A172 (cell line): ENCODE measurements around the gene RYR3. TPM values are rescaled to one million over a fixed set of nuclear protein-coding genes. Genes with fewer than 3 reads are reported as not detected.

Source experiments
- DNase-seq: peaks from one replicate; pipeline ENCODE4 v3.0.0-alpha.2; 2015; ENCODE audit warnings: low spot score
- total RNA-seq: library from RNA; depleted of rRNA; stranded (reverse); fragments of >200 nt; shearing (Covaris generic); gene quantifications from 2 replicates; pipeline ENCODE4 v1.2.3, GENCODE V29; 2014

RYR3 gene
- total RNA-seq, 1 experiment from 2014 or later = not detected

DNA sequence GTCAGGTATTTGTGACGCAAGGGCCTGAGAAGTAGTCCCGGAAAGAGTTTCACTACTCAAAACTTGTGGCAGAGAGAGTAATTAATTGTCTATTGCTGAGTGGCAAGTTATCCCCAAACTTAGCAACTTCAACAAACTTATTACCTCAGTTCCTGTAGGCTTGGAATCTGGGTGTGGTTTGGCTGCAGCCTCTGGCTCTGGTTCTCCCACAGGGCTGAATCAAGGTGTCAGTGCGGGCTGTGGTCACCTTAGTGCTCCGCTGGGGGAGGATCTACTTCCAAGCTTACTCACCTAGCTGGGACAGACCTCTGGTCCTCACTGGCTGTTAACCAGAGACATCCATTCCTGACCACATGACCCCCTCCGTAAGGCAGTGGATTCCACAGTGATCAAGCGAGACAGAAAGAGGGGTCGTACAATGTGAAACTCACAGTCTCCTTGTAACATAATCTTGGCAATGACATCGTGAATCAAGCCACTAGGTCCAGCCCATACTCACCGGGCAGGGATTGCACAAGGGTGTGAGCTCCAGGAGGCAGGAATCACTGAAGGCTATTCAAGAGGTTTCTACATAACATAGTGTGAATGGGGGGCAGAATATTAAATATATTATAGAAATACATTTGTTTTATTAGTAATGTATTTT, 138.3 kb downstream of the RYR3 start:
- no peak for DNase-seq

DNA sequence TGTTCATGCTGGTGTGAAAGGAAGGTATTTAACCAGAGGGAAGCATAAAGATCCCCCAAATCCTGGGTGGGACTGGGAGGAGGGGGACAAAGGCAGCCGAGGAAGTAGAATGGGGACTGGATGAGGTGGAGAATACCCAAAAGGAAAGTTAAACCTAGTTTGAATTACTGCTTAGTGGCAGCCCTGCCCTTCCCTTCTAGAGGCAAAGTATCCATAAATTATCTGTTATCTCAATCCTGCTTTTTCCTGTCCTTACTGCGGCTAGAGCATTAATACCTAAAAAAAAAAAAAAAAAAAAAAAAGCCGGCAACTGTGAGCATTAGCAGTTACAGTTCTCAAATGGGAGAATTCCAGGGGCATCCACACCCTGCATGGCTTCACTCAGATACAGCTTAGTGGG, 139.0 kb downstream of the RYR3 start:
- DNase-seq = no peak

DNA sequence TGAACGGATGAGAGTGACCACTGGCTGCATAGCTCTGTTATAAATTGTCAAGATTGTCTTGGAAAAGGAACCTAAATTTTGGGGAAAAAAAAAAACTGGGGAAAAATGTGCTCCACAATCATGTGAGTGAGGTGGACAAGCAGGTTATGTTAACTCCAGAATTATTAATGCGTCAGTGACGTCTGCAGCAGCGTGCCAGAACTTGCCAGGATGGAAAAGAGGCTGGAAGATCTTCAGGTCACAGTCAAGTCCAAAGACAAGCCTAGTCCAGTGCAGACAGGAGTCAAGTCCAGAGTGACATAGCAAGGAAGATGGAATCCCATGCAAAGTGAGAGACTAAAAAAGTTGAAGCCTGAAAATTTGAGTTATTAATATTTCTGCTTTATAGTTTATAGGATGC, 140.6 kb downstream of the RYR3 start:
- no peak for DNase-seq

DNA sequence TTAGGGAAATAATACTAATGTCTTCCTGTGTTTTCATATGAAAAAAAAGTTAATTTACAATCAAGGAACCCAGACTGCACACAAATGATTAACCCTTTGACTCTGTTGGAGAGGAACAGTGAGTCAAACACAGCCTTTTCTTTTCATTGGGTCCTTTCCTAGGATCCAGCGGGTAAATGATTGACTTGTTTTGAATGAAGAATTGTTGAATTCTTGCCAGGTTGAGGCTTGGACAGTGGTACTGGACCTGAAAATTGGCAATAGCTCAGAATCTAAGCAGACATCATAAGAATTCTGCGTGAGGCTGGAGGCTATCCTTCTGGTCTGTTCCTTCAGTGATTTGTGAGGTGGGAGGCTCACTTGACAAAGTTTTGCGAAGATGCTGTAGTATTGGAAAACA, 143.0 kb downstream of the RYR3 start:
- no peak for DNase-seq

DNA sequence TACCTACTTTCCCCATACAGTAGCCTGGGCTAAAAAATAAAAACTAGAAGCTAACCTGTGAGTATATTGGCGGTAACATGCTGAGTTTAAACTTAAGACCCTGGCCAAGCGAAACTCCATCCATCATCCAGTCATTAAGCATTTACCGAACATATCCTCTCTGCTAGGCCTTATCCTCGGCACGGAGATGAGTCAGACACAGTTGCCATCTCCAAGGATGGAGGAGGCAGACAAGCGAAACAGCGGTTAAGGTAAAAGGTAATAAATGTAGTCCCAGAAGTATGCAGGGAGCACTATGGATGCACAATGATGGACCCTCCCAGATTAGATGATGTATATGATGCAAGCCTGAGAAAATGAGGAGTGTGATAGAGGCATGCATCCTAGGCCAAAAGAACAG, 143.6 kb downstream of the RYR3 start:
- DNase-seq = no peak

DNA sequence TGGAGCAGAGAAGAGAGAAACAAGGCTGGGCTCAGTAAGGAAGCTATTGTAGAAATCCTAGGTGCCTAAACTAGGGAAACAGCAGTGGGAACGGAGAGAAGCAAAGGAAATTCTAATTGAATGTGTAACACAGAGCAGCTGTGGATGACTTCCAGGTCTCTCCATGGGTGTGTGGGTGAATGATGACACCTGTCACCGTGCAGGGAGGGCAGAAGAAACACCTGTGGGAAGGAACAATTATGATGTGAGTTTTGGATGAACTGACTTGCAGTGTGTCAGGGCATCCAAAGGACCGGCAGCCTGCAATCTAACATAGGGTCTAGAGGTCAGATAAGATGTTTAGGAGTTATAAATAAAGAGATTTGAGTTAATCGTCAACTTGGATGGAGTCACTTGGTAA, 144.2 kb downstream of the RYR3 start:
- DNase-seq = no peak

DNA sequence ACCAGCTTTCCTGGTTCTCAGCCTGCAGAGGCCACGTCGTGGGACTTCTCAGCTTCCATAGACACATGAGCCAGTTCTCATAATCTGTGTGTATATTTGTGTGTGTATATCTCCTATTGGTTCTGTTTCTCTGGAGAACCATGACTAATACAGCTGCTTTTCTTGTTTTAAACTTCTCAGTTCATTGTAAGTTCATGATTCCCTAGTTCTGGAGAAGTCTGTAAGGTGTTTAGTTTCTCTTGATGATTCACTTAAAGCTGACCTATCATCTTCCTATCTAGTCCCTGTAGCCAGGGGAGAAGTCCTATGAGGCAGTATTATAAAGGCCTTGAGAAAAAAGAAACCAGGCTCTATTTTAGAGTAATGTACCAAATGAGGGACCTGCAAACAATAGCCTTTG, 147.7 kb downstream of the RYR3 start:
- no peak for DNase-seq

DNA sequence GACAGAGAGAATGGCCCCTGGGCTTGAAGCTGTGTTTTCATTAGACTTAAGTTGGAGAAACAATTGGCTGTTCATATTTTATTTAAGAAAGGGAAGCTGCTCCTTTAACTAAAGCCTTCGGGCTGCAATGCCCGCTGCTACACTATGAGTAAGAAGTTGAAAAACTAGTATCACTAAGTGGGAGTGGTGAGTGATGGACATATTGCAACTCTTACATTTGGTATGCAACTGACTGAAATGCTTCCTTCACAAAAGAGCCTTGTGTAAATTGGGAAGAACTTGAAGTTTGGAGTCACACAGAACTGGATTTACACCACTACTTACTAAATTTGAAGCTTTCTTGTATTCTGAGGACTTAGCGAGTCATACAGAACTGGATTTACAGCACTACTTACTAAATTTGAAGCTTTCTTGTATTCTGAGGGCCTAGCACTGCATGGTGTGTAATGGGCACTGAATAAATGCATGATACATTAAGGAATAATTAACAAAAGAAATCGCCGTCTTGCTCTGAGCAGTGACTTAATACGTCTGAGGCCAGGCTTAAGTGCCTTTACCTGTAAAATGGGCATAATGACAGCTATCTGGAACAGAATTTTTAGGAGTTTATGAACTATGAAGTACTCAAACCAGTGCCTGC, 149.5 kb downstream of the RYR3 start:
- DNase-seq = no peak

DNA sequence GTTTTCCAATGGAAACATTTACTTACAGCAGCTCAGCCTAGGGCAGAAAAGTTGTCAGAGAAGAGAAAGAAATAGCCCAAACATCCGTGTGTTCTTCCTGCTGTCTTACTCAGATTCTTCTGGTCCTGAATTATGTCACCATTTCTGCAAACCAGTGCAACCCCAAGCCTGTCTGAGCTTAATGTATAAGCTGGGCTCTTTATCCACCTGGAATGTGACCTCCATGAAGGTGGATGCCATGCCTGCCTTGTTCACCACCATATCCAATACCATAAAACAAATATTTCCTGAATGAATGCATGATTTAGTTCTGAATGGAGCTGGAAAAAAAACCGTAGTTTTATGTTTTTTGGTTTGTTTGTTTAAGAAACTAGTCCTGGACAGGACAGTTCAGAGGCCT, 150.9 kb downstream of the RYR3 start:
- no peak for DNase-seq

DNA sequence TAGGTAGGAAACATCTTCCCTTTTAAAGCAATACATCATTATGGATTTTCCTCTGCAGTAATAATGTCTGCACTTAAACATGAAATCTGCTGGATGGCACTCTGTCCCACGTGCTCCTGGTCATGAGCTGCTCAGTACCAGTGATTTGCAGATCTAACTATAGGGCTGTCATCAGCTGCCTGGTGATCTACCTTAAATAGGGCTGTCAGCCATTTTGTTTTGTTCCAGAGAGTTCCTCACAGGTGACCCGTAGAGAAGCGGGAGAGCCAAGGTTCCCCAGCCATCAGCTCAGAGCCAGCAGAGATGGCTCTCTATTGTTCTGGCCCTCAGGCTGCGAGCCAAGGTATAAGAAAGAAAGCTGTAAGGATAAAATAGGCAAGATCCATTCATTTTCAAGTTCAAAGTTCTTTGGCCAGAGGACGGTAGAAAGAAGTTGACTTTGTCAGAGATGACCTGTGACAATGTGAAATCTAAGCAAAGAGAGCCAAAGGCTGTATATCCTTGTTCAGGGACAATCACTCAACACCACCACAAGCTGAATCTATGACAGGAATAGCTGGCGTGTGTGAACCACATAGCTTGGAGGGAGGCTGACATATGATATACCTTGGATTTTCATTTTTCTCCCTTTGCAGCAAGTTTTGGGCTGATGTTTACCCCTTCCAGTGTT, 156.5 kb downstream of the RYR3 start:
- no peak for DNase-seq

DNA sequence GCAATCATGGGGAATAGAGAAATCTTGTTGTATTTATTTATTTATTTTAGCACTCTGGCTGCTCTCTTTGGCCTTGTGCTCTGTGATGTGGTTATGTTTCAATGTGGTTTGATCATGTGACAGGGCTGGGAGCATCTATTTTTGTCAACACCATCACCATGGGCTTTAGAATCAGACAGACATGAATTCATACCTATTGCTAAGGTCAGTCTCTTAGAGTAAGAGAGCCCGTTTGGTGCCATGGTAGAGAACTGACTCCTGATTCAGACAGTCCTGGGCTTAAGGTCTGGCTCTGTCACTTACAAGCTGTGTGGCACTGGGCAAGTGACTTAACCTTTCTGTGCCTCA, 157.0 kb downstream of the RYR3 start:
- no peak for DNase-seq

DNA sequence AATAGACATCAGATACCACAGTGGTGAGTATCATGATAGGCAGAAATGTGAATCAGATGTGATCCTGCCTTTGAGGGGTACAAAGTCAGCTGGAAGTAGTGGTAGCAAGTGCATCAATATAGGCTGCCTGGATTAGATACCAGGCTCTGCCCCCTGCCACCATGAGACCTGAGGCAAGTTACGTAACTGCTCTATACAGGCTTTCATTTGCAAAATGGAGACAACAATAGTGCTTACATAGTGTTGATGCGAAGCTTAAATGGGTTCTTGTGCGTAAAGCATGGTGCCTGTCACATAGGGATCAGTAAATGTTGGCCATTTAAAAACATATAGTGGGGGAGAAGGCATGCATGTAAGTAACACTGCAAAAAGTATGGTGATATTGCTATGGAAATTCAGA, 158.0 kb downstream of the RYR3 start:
- no peak for DNase-seq

DNA sequence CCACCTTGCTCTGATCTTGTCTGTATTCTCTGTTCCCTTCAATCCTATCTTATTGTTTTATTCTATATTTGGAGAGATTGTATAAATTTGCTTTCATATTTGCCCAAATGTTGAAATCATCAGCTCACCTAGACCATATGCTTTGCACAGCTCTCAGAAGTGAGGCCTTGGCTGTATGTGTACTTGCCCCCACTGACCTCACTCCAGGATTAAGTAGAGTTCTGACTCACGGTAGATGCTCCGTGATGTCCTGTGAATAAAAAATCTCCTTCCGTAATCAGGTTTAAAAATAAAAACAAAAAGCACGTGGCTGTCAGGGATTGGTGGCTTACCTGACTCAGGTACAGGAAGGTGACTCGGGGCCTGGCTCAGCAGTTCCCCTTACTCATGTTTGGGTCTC, 162.2 kb downstream of the RYR3 start:
- DNase-seq = no peak

DNA sequence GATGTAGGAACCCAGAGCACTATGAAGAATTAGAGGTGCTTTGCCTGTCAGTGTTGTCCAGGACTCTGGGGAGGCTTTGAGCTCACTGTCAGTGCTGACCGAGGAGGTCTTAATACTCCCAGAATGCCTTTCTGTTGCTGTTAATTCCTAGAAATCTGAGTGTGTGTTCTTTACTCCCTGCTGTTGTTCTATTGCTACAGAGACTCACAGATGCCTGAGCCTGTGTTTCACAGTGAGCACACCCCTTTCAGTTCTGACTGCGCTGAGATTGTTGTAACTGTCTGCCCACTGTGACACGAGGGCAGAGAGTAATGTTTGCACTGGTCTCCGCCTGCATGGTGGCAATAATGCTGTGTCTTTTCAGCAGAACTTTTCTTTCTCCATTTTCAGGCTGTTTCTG, 162.9 kb downstream of the RYR3 start:
- DNase-seq = no peak

DNA sequence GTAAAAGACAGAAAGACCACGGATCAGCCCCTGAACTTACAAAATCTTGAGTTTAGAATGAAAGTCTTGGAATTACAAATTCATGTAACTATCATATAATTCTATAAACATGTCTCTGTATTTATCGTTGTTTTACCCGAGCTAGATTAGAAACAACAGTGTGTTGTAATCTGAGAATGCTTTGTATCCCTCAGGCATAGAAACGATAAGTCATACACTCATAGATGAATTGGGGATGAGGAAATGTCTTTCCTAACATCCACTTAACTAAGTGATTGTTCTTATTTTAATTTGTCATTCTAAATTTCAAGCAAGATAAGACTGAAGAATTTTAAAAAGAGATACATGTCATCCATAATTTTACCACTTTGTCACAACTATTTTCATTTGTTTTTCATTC, 165.3 kb downstream of the RYR3 start:
- no peak for DNase-seq

DNA sequence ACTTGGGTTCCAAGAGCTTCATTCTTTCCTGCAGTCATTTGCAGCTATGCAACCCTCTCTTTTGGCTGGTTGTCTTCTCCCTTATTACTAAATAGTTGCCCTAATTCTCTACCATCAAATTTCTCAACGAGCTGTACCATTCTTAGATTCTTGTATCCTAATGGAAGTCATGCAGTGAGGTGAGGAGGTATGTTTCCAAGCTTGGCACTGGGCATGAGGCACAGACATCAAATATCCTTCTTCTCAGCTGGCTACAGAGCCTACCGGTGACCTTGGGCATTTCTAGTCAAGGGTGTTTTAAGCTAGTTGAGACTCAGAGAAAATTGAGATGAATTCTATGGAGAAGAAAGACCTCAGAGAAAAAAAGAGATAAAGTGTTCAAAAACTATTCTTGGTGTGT, 166.1 kb downstream of the RYR3 start:
- DNase-seq = no peak

DNA sequence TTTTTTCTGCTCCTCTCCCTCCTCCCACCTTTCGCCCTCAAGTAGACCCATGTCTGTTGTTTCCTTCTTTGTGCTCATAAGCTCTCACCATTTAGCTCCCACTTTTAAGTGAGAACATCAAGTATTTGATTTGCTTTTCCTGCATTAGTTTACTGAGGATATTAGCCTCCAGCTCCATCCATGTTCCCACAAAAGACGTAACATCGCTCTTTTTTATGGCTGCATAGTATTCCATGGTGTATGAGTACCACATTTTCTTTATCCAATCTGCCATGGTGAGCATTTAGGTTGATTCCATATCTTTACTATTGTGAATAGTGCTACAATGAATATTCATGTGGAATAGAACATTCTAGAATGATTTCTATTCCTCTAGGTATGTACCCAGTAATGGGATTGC, 178.6 kb downstream of the RYR3 start:
- DNase-seq = no peak

DNA sequence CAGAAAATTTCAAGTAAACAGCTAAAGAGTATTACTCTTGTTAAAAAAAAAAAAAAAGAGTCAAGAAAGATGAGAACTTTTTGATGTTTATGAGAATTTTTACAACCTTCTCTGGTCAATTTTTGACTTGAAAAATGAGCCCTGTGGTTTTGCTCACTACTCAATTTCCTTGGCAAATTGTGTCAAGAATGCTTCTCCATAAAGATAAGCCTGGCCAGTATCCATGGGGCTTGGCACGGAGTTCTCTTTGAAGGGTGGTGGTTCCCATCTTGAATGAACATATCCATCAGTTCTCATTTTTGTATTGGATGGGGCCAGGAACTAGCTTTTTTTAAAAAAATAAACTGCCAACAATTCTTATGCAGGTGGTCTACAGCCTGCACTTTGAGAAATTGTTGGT, 179.9 kb downstream of the RYR3 start:
- no peak for DNase-seq

DNA sequence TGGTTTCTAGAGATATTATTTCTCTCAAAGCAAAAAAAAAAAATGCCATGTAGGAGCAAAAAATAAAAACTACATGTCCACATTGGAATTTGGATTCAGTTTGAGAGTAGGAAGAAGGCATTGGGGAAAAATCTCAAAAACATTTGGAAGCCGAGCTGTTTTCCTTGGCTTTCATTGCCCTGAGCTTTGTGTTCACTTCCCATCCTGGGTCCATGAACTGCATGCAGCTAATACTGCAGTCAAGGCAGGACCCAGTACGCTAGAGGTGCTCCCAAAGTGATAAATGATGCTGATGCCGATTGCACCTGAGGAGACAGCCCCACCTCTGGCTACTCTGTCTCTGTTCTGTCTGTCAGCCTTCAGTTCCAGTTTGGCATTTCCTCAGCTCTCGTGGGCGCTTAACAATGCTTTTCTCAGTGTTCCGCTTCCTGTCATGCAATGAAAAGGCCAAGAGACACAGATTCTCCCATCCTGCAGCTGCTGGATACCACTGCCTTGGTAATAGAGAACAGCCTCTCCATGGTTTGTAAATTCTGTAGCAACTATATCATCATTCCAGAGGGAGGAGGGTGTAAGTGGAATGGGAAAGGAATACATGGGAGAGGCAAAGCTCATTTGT, 181.8 kb downstream of the RYR3 start:
- DNase-seq = no peak

DNA sequence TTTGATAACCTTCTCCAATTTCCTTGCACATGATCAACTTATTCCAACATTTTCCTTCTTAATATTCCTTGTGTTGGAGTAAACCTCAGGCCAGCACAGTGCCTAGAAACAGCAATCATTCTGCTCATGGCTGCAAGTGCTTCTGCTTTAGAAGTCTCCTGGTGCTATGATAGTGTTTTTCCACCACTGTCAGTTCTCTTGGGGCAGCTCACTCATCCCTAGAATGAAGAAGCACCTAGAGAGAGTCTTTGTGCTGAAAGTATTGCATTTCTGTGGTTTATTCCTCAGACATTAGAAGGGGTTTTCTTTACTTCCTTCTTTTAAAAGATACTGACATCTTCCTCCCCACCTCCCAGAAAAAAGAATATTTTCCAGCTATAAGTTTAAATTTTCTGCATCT, 183.5 kb downstream of the RYR3 start:
- DNase-seq = no peak

DNA sequence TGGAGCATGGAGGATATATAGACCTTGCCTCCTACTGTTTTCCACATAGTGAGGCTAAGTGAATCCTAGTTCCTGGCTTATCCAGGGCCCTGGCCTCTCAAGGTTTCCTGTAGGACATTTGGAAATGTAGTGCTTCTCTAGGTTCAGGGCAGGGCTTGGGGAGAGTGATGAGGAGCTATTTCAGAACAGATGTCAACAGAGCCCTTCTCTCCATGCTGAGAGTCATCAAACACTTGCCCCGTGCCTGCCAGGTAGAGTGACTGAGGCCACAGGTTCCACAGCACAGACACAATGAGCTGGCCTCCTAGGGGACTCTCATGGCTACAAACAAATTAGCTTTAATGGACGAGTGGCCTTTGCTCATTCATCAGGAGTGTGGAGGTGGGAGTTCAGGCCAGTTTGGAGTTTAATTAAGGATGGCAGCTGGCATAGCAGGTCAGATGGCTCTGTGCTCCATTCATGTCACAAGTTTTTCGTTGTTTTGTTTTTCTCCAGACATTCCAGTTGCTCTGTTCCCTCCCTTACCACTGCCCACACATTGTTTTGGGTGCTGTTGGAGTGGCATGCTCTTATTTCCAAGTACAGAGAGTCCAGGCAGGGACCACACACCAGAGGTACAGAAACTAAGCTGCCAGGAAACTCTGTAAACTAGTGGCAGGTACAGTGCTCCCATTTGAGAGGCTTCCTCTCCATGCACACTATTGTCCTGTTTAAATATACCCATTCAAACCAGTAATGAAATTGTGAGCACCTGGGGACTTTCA, 189.8 kb downstream of the RYR3 start:
- no peak for DNase-seq

DNA sequence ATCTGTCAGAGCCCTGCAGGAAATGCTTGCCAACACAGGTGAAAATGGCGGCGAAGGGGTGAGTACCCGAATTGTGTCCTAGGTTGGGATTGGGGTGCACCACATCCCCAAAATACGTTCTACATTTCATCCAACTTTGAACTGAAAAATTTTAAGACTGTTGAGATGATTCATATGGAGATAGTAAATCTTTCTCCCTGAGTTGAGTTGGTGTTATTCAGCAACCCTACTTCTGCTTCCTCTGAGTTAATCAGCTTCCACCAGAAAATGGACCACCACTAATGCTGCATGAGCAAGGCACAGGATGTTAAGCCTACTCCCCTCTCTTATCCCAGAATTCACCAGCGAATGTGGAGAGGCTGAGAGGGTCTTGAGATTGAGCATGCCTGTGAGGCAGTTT, 192.9 kb downstream of the RYR3 start:
- no peak for DNase-seq
